ENCODE data around the gene RGS16.

Gene RGS16

GRCh38 chr1:182552527-182552926 is 51.7 kb downstream of the RGS16 start (continued):
- TF ChIP-seq ZNF76 (tag by site-specific recombination; IDR thresholded peaks at IDR 0.05; ENCODE audit: borderline replicate concordance, low read depth) (no peak), ZBTB6 (tag by site-specific recombination; IDR thresholded peaks at IDR 0.05) (no peak), ZNF660 (tag by site-specific recombination; IDR thresholded peaks at IDR 0.05) (no peak), ZNF324 (tag by site-specific recombination; IDR thresholded peaks at IDR 0.05) (no peak)

- POLR2A ChIA-PET = no interaction called here
- no peaks in the 10 kb centered on the region for H3K4me1 ChIP-seq (ENCODE audit: control insufficient read depth, insufficient read depth, low read length)
- H3K36me3 ChIP-seq (ENCODE audit: control insufficient read depth in 2 of 2, insufficient read depth in 1 of 2, low read length in 2 of 2) = no peaks in the 10 kb centered on the region
- no peaks in the 10 kb centered on the region for H3K9me3 ChIP-seq (ENCODE audit: control insufficient read depth, insufficient read depth, low read depth, low read length)
- no peak for TF ChIP-seq ZNF114 (tag by site-specific recombination; IDR thresholded peaks at IDR 0.05)
- CTCF ChIA-PET = no interaction called here
- H3K4me3 ChIP-seq (ENCODE audit: low read depth, low read length) = no peak overlapping the region
- H3K27ac ChIP-seq (ENCODE audit: extremely low read depth, low read depth, low read length) = no peak overlapping the region
These were observed 54.4 kb downstream of the RGS16 start for GRCh38 chr1:182549811-182550210.

GRCh38 chr1:182549346-182549745 is 54.8 kb downstream of the RGS16 start:
- Histone ChIP-seq H3K9me3 (ENCODE audit: control insufficient read depth, insufficient read depth, low read depth, low read length) (no peaks in the 10 kb centered on the region), H3K27ac (ENCODE audit: extremely low read depth, low read depth, low read length) (no peak overlapping the region), H3K4me1 (ENCODE audit: control insufficient read depth, insufficient read depth, low read length) (no peaks in the 10 kb centered on the region), H3K4me3 (ENCODE audit: low read depth, low read length) (no peak overlapping the region), H3K36me3 (ENCODE audit: control insufficient read depth in 2 of 2, insufficient read depth in 1 of 2, low read length in 2 of 2) (no peaks in the 10 kb centered on the region)
- no peak for TF ChIP-seq GLI2 (tag by site-specific recombination; IDR thresholded peaks at IDR 0.05; ENCODE audit: borderline replicate concordance, low read depth)
- TF ChIP-seq ZNF610 (tag by site-specific recombination; IDR thresholded peaks at IDR 0.05; ENCODE audit: borderline replicate concordance) = no peak
- no peak for TF ChIP-seq KLF1 (tag by site-specific recombination; IDR thresholded peaks at IDR 0.05)
- TF ChIP-seq ZNF155 (tag by site-specific recombination; IDR thresholded peaks at IDR 0.05) = no peak
- TF ChIP-seq ZNF785 (tag by site-specific recombination; IDR thresholded peaks at IDR 0.05) = no peak
- TF ChIP-seq HOXD13 (CRISPR knock-in tag; IDR thresholded peaks at IDR 0.05; ENCODE audit: borderline replicate concordance) = no peak
- TF ChIP-seq SALL2 (tag by site-specific recombination; IDR thresholded peaks at IDR 0.05; ENCODE audit: borderline replicate concordance) = no peak
- no peak for TF ChIP-seq ZNF639 (tag by site-specific recombination; IDR thresholded peaks at IDR 0.05)
- TF ChIP-seq ZNF292 (tag by site-specific recombination; IDR thresholded peaks at IDR 0.05; ENCODE audit: borderline replicate concordance, low read depth) = no peak
- TF ChIP-seq ZFP69B (tag by site-specific recombination; IDR thresholded peaks at IDR 0.05) = no peak
- TF ChIP-seq KLF7 (tag by site-specific recombination; IDR thresholded peaks at IDR 0.05; ENCODE audit: borderline replicate concordance) = no peak
- no peak for TF ChIP-seq AEBP2 (tag by site-specific recombination; IDR thresholded peaks at IDR 0.05; ENCODE audit: borderline replicate concordance)
- TF ChIP-seq TRIM28 (IDR thresholded peaks at IDR 0.05; ENCODE audit: borderline replicate concordance, low read length) = no peak
- TF ChIP-seq ZNF2 (tag by site-specific recombination; IDR thresholded peaks at IDR 0.05) = no peak
- TF ChIP-seq ZNF585B (tag by site-specific recombination; IDR thresholded peaks at IDR 0.05) = no peak
- TF ChIP-seq OVOL3 (tag by site-specific recombination; IDR thresholded peaks at IDR 0.05) = no peak
- TF ChIP-seq ZNF121 (tag by site-specific recombination; IDR thresholded peaks at IDR 0.05) = no peak
- TF ChIP-seq ZFP41 (tag by site-specific recombination; IDR thresholded peaks at IDR 0.05; ENCODE audit: borderline replicate concordance) = no peak
- no peak for TF ChIP-seq SP3 (tag by site-specific recombination; IDR thresholded peaks at IDR 0.05)
- no peak for TF ChIP-seq ZNF223 (tag by site-specific recombination; IDR thresholded peaks at IDR 0.05)
- ChIA-PET CTCF (no interaction called here), POLR2A (interaction anchor here (0.7 kb wide), 1 partner anchor 212 kb away, joined by 3 read pairs; no protein-coding TSS in a partner anchor)

Data from HEK293 (cell line).